ENCODE measurements around the gene PLRG1.

The PLRG1 gene

GRCh38 chr4:154491341-154492271 lies 58.6 kb downstream of the PLRG1 start, which contains the start of gene DCHS2:
Gene DCHS2 (minus strand): TSS chr4:154491799. CDS start chr4:154491355, 444 bp downstream.
- no peaks in the 10 kb centered on the region for H3K79me2 ChIP-seq (ENCODE audit: insufficient read depth, low read length)
- H3K36me3 ChIP-seq (ENCODE audit: insufficient read depth, low read length), result no peaks in the 10 kb centered on the region
- no peak within 1 kb of the TSS for H3K9ac ChIP-seq (ENCODE audit: low read length)
- H4K20me1 ChIP-seq (ENCODE audit: insufficient read depth, low read length), result no peaks in the 10 kb centered on the region
- no peak within 1 kb of the TSS for H3K27ac ChIP-seq (ENCODE audit: low read depth, low read length, poor library complexity, severe bottlenecking)
- no peaks in the 10 kb centered on the region for H3K4me1 ChIP-seq (ENCODE audit: insufficient read depth, low read length, severe bottlenecking)
- no peak within 1 kb of the TSS for H2AFZ ChIP-seq (ENCODE audit: low read length)
- no peak within 1 kb of the TSS for H3K4me3 ChIP-seq (ENCODE audit: low read depth, low read length, poor library complexity, severe bottlenecking)
- no peaks in the 10 kb centered on the region for H3K9me2 ChIP-seq (ENCODE audit: low read depth, low read length)
- TF ChIP-seq CTCF (IDR thresholded peaks at IDR 0.05; ENCODE audit: low read length) (no peak), EZH2 (IDR thresholded peaks at IDR 0.05; ENCODE audit: borderline replicate concordance, low read length) (no peak)
- no peak within 1 kb of the TSS for H3K4me2 ChIP-seq (ENCODE audit: low read length)
- H3F3A ChIP-seq (ENCODE audit: insufficient read depth, low read length), result no peaks in the 10 kb centered on the region
- H3K27me3 ChIP-seq (ENCODE audit: insufficient read depth, low read length), result no peaks in the 10 kb centered on the region
- no peaks in the 10 kb centered on the region for H3K9me3 ChIP-seq (ENCODE audit: low read length)

- Histone ChIP-seq H3K36me3 (ENCODE audit: insufficient read depth, low read length) (no peaks in the 10 kb centered on the region), H3K4me1 (ENCODE audit: insufficient read depth, low read length, severe bottlenecking) (no peaks in the 10 kb centered on the region), H3K9me2 (ENCODE audit: low read depth, low read length) (no peaks in the 10 kb centered on the region), H3K9me3 (ENCODE audit: low read length) (no peaks in the 10 kb centered on the region), H3K27me3 (ENCODE audit: insufficient read depth, low read length) (no peaks in the 10 kb centered on the region), H3K9ac (ENCODE audit: low read length) (no peak overlapping the region), H3K4me2 (ENCODE audit: low read length) (no peak overlapping the region), H3K4me3 (ENCODE audit: low read depth, low read length, poor library complexity, severe bottlenecking) (no peak overlapping the region), H2AFZ (ENCODE audit: low read length) (no peak overlapping the region), H3K79me2 (ENCODE audit: insufficient read depth, low read length) (no peaks in the 10 kb centered on the region), H3K27ac (ENCODE audit: low read depth, low read length, poor library complexity, severe bottlenecking) (no peak overlapping the region), H3F3A (ENCODE audit: insufficient read depth, low read length) (no peaks in the 10 kb centered on the region), H4K20me1 (ENCODE audit: insufficient read depth, low read length) (no peaks in the 10 kb centered on the region)
- TF ChIP-seq CTCF (IDR thresholded peaks at IDR 0.05; ENCODE audit: low read length) (no peak), EZH2 (IDR thresholded peaks at IDR 0.05; ENCODE audit: borderline replicate concordance, low read length) (no peak)
Observed at GRCh38 chr4:154490583-154491340, 59.4 kb downstream of the PLRG1 start.

GRCh38 chr4:154490234-154490582 lies 60.0 kb downstream of the PLRG1 start:
- Histone ChIP-seq H3K9ac (ENCODE audit: low read length) (no peak overlapping the region), H3K4me3 (ENCODE audit: low read depth, low read length, poor library complexity, severe bottlenecking) (no peak overlapping the region), H3K9me2 (ENCODE audit: low read depth, low read length) (no peaks in the 10 kb centered on the region), H3K27me3 (ENCODE audit: insufficient read depth, low read length) (no peaks in the 10 kb centered on the region), H3K27ac (ENCODE audit: low read depth, low read length, poor library complexity, severe bottlenecking) (no peak overlapping the region), H2AFZ (ENCODE audit: low read length) (no peak overlapping the region), H3K4me1 (ENCODE audit: insufficient read depth, low read length, severe bottlenecking) (no peaks in the 10 kb centered on the region), H3K79me2 (ENCODE audit: insufficient read depth, low read length) (no peaks in the 10 kb centered on the region), H3K9me3 (ENCODE audit: low read length) (no peaks in the 10 kb centered on the region), H4K20me1 (ENCODE audit: insufficient read depth, low read length) (no peaks in the 10 kb centered on the region), H3K4me2 (ENCODE audit: low read length) (no peak overlapping the region), H3F3A (ENCODE audit: insufficient read depth, low read length) (no peaks in the 10 kb centered on the region), H3K36me3 (ENCODE audit: insufficient read depth, low read length) (no peaks in the 10 kb centered on the region)
- TF ChIP-seq CTCF (IDR thresholded peaks at IDR 0.05; ENCODE audit: low read length) (no peak), EZH2 (IDR thresholded peaks at IDR 0.05; ENCODE audit: borderline replicate concordance, low read length) (no peak)

Measured in OCI-LY1 (cell line).